RCC 7860 (cell line): ENCODE data around the gene PRDM16.

Experiments
- DNase-seq: peaks from one replicate; pipeline ENCODE4 v3.0.0-alpha.2; 2015; ENCODE audit warnings: low spot score
- FAIRE-seq: peaks from 2 replicates; lab custom pipeline; 2012; peaks lifted over from hg19 to GRCh38; lab: Jason Lieb, UNC

PRDM16 gene

GRCh38 chr1:3032371-3033039 is 36.5 kb upstream of the PRDM16 start:
- no peak for DNase-seq
- no peak for FAIRE-seq

GRCh38 chr1:3033040-3033789 is 35.8 kb upstream of the PRDM16 start:
- no peak for FAIRE-seq
- no peak for DNase-seq

- FAIRE-seq (no peak), DNase-seq (no peak)
These were observed 35.3 kb upstream of the PRDM16 start for GRCh38 chr1:3033790-3034090.

GRCh38 chr1:3034162-3034561 is 34.8 kb upstream of the PRDM16 start:
- no peak for FAIRE-seq
- DNase-seq, result no peak

- FAIRE-seq, result no peak
These were observed 34.1 kb upstream of the PRDM16 start for GRCh38 chr1:3034728-3035562.

GRCh38 chr1:3035563-3036446 is 33.2 kb upstream of the PRDM16 start:
- DNase-seq (no peak), FAIRE-seq (no peak)

More at GRCh38 chr1:3034728-3035562, 34.1 kb upstream of the PRDM16 start:
- DNase-seq, result no peak

GRCh38 chr1:3036447-3037280 is 32.3 kb upstream of the PRDM16 start:
- FAIRE-seq (no peak), DNase-seq (no peak)

- FAIRE-seq (no peak), DNase-seq (no peak)
These were observed 31.5 kb upstream of the PRDM16 start for GRCh38 chr1:3037281-3038040.

- FAIRE-seq (no peak), DNase-seq (no peak)
These were observed 30.9 kb upstream of the PRDM16 start for GRCh38 chr1:3038113-3038551.

- no peak for FAIRE-seq
- DNase-seq, result no peak
These were observed 30.3 kb upstream of the PRDM16 start for GRCh38 chr1:3038571-3039181.

GRCh38 chr1:3040004-3040403 is 29.0 kb upstream of the PRDM16 start:
- no peak for DNase-seq
- FAIRE-seq, result no peak

GRCh38 chr1:3042481-3042880 is 26.5 kb upstream of the PRDM16 start:
- DNase-seq (no peak), FAIRE-seq (no peak)

- no peak for DNase-seq
- FAIRE-seq, result no peak
These were observed 19.8 kb upstream of the PRDM16 start for GRCh38 chr1:3049164-3049563.

- FAIRE-seq (no peak), DNase-seq (no peak)
These were observed 19.1 kb upstream of the PRDM16 start for GRCh38 chr1:3049905-3050304.

- no peak for DNase-seq
- FAIRE-seq, result no peak
These were observed 18.4 kb upstream of the PRDM16 start for GRCh38 chr1:3050603-3051002.

- FAIRE-seq (no peak), DNase-seq (no peak)
These were observed 17.4 kb upstream of the PRDM16 start for GRCh38 chr1:3051270-3052268.

- FAIRE-seq (no peak), DNase-seq (no peak)
These were observed 16.5 kb upstream of the PRDM16 start for GRCh38 chr1:3052501-3052900.
